GM23248 (cell line): ENCODE measurements around the gene TMEM239.

Source experiments
- EZH2 ChIP-seq: fragments of 200-600 bp; sonication (generic); IDR thresholded peaks from 2 replicates; pipeline ENCODE4 v1.6.1; 2018; ENCODE audit warnings: antibody characterized with exemption, mild to moderate bottlenecking; ENCODE audit not compliant: insufficient read depth, poor library complexity, severe bottlenecking
- EZH2phosphoT487 ChIP-seq: fragments of 200-600 bp; sonication (generic); IDR thresholded peaks from 2 replicates; pipeline ENCODE4 v1.6.1; 2018; ENCODE audit warnings: antibody characterized with exemption, moderate library complexity, mild to moderate bottlenecking, low read depth; ENCODE audit not compliant: insufficient read depth

GRCh38 chr20:2851086-2851485, 34.9 kb downstream of the TMEM239 start:
- TF ChIP-seq EZH2phosphoT487 = no peak
- no peak for TF ChIP-seq EZH2
